Hepatocyte (in vitro differentiated cells): Measurements from ENCODE around the gene NAA38. TPM values are rescaled to one million over a fixed set of nuclear protein-coding genes. Genes with fewer than 3 reads are reported as not detected.

Experiments used
- DNase-seq: peaks from one replicate; pipeline ENCODE4 v3.0.0-alpha.2; 2016; ENCODE audit warnings: low spot score
- H2AFZ ChIP-seq: fragments of 200-600 bp; sonication (generic); 2 replicates; pipeline ENCODE4 v1.6.0; 2016; ENCODE audit warnings: antibody characterized with exemption, mild to moderate bottlenecking
- H3K27ac ChIP-seq: fragments of 200-600 bp; sonication (generic); 2 replicates; pipeline ENCODE4 v1.5.1; 2016; ENCODE audit warnings: mild to moderate bottlenecking
- H3K27me3 ChIP-seq: fragments of 200-600 bp; sonication (generic); 2 replicates; pipeline ENCODE4 v1.6.1; 2016
- H3K36me3 ChIP-seq: fragments of 200-600 bp; sonication (generic); replicated peaks from 2 replicates; pipeline ENCODE4 v1.5.1; 2016; ENCODE audit warnings: low read depth; ENCODE audit not compliant: insufficient read depth
- H3K4me1 ChIP-seq: fragments of 200-600 bp; sonication (generic); 2 replicates; pipeline ENCODE4 v1.5.1; 2016; ENCODE audit warnings: mild to moderate bottlenecking, moderate library complexity; ENCODE audit not compliant: insufficient read depth
- H3K4me2 ChIP-seq: fragments of 200-600 bp; sonication (generic); 2 replicates; pipeline ENCODE4 v1.6.0; 2016
- H3K4me3 ChIP-seq: fragments of 200-600 bp; sonication (generic); 2 replicates; pipeline ENCODE4 v1.5.1; 2016; ENCODE audit warnings: mild to moderate bottlenecking
- H3K79me2 ChIP-seq: fragments of 200-600 bp; sonication (generic); 2 replicates; pipeline ENCODE4 v1.6.0; 2017; ENCODE audit warnings: mild to moderate bottlenecking
- H3K9me2 ChIP-seq: fragments of 200-600 bp; sonication (generic); replicated peaks from 2 replicates; pipeline ENCODE4 v1.6.0; 2017; ENCODE audit warnings: mild to moderate bottlenecking; ENCODE audit not compliant: insufficient read depth
- H3K9me3 ChIP-seq: fragments of 200-600 bp; sonication (generic); 2 replicates; pipeline ENCODE4 v1.5.1; 2016; ENCODE audit warnings: low read depth, mild to moderate bottlenecking
- H4K20me1 ChIP-seq: fragments of 200-600 bp; sonication (generic); 2 replicates; pipeline ENCODE4 v1.6.0; 2016; ENCODE audit warnings: mild to moderate bottlenecking; ENCODE audit not compliant: insufficient read depth, poor library complexity, severe bottlenecking
- EZH2 ChIP-seq: fragments of 200-600 bp; sonication (generic); IDR thresholded peaks from 2 replicates; pipeline ENCODE4 v1.6.1; 2016; ENCODE audit warnings: antibody characterized with exemption, mild to moderate bottlenecking, borderline replicate concordance
- EZH2phosphoT487 ChIP-seq: fragments of 200-600 bp; sonication (generic); IDR thresholded peaks from one replicate; pipeline ENCODE4 v1.6.1; 2018; ENCODE audit warnings: antibody characterized with exemption, mild to moderate bottlenecking, low read depth, moderate library complexity; ENCODE audit not compliant: unreplicated experiment, severe bottlenecking
- WGBS: methylation state at CpG from one replicate; pipeline ENCODE4 v1.1.6; 2016; ENCODE audit warnings: low lambda C conversion rate; ENCODE audit errors: missing lambda C conversion rate; 5-methylcytosine and 5-hydroxymethylcytosine counted together
- polyA plus RNA-seq: library from polyadenylated mRNA; unstranded; fragments of >200 nt; fragmentation: Nextera tagmentation; extraction: Ambion mirVana; gene quantifications from 2 replicates; pipeline ENCODE4 v1.2.1, GENCODE V29; 2016
- total RNA-seq: library from RNA; depleted of rRNA; stranded (reverse); fragments of >200 nt; gene quantifications from 2 replicates; pipeline ENCODE4 v1.2.3, GENCODE V29; 2014
- TF ChIP-seq, protein P1 (sequence below): fragments of 200-600 bp; sonication (generic); IDR thresholded peaks from 2 replicates; pipeline ENCODE4 v1.5.1; 2016; ENCODE audit warnings: antibody characterized with exemption, mild to moderate bottlenecking; ENCODE audit not compliant: poor library complexity

The NAA38 gene
- total and polyA plus RNA-seq, 2 experiments from 2014 or later: 66.0 to 147 TPM

DNA sequence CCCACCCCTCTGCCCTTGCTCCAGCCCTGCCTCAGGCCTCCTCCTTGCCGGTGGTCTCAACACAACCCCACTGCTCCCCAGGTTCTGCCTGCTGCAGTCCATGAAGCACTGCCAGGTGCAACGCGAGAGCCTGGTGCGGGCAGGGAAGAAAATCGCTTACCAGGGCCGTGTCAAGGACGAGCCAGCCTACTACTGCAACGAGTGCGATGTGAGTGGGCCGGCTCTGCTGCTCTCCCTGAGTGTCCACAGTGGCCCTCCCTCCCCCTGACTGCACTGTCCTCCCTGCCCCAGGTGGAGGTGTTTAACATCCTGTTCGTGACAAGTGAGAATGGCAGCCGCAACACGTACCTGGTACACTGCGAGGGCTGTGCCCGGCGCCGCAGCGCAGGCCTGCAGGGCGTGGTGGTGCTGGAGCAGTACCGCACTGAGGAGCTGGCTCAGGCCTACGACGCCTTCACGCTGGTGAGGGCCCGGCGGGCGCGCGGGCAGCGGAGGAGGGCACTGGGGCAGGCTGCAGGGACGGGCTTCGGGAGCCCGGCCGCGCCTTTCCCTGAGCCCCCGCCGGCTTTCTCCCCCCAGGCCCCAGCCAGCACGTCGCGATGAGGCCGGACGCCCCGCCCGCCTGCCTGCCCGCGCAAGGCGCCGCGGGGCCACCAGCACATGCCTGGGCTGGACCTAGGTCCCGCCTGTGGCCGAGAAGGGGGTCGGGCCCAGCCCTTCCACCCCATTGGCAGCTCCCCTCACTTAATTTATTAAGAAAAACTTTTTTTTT, 4.3 kb downstream of the NAA38 start:
- peak; percentile 14 for DNase-seq
- H3K27ac ChIP-seq: no peak overlapping the region
- no peaks in the 10 kb centered on the region for H3K27me3 ChIP-seq
- TF ChIP-seq EZH2: no peak
- TF ChIP-seq EZH2phosphoT487: no peak
- TF ChIP-seq, protein P1, sequence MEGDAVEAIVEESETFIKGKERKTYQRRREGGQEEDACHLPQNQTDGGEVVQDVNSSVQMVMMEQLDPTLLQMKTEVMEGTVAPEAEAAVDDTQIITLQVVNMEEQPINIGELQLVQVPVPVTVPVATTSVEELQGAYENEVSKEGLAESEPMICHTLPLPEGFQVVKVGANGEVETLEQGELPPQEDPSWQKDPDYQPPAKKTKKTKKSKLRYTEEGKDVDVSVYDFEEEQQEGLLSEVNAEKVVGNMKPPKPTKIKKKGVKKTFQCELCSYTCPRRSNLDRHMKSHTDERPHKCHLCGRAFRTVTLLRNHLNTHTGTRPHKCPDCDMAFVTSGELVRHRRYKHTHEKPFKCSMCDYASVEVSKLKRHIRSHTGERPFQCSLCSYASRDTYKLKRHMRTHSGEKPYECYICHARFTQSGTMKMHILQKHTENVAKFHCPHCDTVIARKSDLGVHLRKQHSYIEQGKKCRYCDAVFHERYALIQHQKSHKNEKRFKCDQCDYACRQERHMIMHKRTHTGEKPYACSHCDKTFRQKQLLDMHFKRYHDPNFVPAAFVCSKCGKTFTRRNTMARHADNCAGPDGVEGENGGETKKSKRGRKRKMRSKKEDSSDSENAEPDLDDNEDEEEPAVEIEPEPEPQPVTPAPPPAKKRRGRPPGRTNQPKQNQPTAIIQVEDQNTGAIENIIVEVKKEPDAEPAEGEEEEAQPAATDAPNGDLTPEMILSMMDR: no peak
- no peaks in the 10 kb centered on the region for H3K9me3 ChIP-seq
- H4K20me1 ChIP-seq: peaks cover 49% of the 10 kb centered on the region
- 89% methylated on average over 34 of the region's 51 CpGs for WGBS
- H3K36me3 ChIP-seq: no peaks in the 10 kb centered on the region
- peaks cover 35% of the 10 kb centered on the region for H3K79me2 ChIP-seq
- no peaks in the 10 kb centered on the region for H3K9me2 ChIP-seq
- H3K4me2 ChIP-seq: no peak overlapping the region
- peaks cover 26% of the 10 kb centered on the region for H3K4me1 ChIP-seq
- no peak overlapping the region for H3K4me3 ChIP-seq
- H2AFZ ChIP-seq: no peak overlapping the region

DNA sequence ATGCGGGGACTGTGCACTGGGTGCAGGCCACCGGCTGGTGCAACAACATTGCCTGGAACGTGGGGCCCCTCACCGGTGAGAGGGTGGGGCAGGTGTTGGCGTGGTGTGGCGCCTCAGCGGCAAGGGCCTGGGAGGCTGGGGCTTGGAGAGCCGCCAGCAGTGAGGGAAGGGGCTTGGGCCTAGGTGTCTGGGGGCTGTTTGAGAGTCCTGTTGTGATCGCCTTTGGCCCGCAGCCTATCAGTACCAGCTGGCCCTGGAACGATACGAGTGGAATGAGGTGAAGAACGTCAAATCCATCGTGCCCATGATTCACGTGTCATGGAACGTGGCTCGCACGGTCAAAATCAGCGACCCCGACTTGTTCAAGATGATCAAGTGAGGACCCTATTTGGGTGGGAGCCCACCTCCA, 5.1 kb downstream of the NAA38 start:
- H3K27ac ChIP-seq: no peak overlapping the region
- H3K4me3 ChIP-seq: no peak overlapping the region
- H3K4me2 ChIP-seq: no peak overlapping the region
- no peaks in the 10 kb centered on the region for H3K36me3 ChIP-seq
- no peak for TF ChIP-seq EZH2phosphoT487
- no peak for TF ChIP-seq EZH2
- TF ChIP-seq, protein P1: no peak
- peaks cover 53% of the 10 kb centered on the region for H4K20me1 ChIP-seq
- no peaks in the 10 kb centered on the region for H3K9me3 ChIP-seq
- no peak overlapping the region for H2AFZ ChIP-seq
- H3K4me1 ChIP-seq: peaks cover 24% of the 10 kb centered on the region
- peak; percentile 9 for DNase-seq
- WGBS: 94% methylated on average over 19 of the region's 20 CpGs
- H3K9me2 ChIP-seq: no peaks in the 10 kb centered on the region
- H3K27me3 ChIP-seq: no peaks in the 10 kb centered on the region
- H3K79me2 ChIP-seq: peaks cover 36% of the 10 kb centered on the region

DNA sequence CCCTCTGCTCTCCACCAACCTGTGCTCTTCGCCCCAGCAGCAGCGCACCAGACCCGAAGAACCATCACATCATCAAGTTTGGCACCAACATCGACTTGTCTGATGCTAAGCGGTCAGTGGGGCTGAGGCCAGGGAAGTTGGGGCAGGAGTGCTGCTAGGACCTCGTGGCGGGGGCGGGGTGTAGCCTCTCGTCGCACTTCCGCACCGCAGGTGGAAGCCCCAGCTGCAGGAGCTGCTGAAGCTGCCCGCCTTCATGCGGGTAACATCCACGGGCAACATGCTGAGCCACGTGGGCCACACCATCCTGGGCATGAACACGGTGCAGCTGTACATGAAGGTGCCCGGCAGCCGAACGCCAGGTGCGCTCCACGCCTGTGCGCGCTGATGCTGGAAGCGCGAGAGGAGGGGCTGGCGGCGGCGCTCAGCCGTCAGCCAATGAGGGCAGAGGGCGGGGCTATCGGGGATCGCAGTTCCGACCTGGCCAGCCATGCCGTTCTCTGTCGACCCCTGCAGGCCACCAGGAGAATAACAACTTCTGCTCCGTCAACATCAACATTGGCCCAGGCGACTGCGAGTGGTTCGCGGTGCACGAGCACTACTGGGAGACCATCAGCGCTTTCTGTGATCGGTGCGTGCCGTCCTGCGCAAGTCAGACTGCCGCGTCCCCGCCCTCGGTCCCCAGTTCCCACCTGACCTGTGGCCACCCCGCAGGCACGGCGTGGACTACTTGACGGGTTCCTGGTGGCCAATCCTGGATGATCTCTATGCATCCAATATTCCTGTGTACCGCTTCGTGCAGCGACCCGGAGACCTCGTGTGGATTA, 5.7 kb downstream of the NAA38 start:
- peaks cover 24% of the 10 kb centered on the region for H3K4me1 ChIP-seq
- H2AFZ ChIP-seq: no peak overlapping the region
- H3K79me2 ChIP-seq: peaks cover 41% of the 10 kb centered on the region
- 39% methylated on average over 60 of the region's 60 CpGs for WGBS
- no peak overlapping the region for H3K4me3 ChIP-seq
- TF ChIP-seq, protein P1: peak; percentile 86
- no peak for TF ChIP-seq EZH2phosphoT487
- no peaks in the 10 kb centered on the region for H3K36me3 ChIP-seq
- no peak overlapping the region for H3K4me2 ChIP-seq
- peak; percentile 97 for DNase-seq
- H3K9me2 ChIP-seq: no peaks in the 10 kb centered on the region
- H4K20me1 ChIP-seq: peaks cover 54% of the 10 kb centered on the region
- H3K27me3 ChIP-seq: no peaks in the 10 kb centered on the region
- no peaks in the 10 kb centered on the region for H3K9me3 ChIP-seq
- H3K27ac ChIP-seq: no peak overlapping the region
